NCI-H1694 treated with DMSO at 0.1 percent for 48 hours (cell line): ENCODE results near the gene PRKG1.

Experiments
- DNase-seq: peaks from one replicate; lab custom pipeline; 2025; lab: John Stamatoyannopoulos, UW

PRKG1 gene

GRCh38 chr10:52066383-52066782, 992.1 kb downstream of the PRKG1 start:
- DNase-seq, result no peak

GRCh38 chr10:52068485-52068884, 994.2 kb downstream of the PRKG1 start:
- no peak for DNase-seq

- no peak for DNase-seq
These were observed 997.5 kb downstream of the PRKG1 start for GRCh38 chr10:52071814-52072213.

- no peak for DNase-seq
These were observed 1000.3 kb downstream of the PRKG1 start for GRCh38 chr10:52074505-52075026.

GRCh38 chr10:52077814-52078213, 1003.5 kb downstream of the PRKG1 start:
- DNase-seq, result no peak

GRCh38 chr10:52078397-52078937, 1004.2 kb downstream of the PRKG1 start:
- no peak for DNase-seq

- DNase-seq, result no peak
These were observed 1008.0 kb downstream of the PRKG1 start for GRCh38 chr10:52082307-52082706.

- DNase-seq, result no peak
These were observed 1009.1 kb downstream of the PRKG1 start for GRCh38 chr10:52083422-52083821.

- DNase-seq, result no peak
These were observed 1018.1 kb downstream of the PRKG1 start for GRCh38 chr10:52092390-52092789.

- no peak for DNase-seq
These were observed 1023.8 kb downstream of the PRKG1 start for GRCh38 chr10:52098130-52098529.

GRCh38 chr10:52099026-52099600, 1024.8 kb downstream of the PRKG1 start:
- DNase-seq, result no peak

- DNase-seq, result no peak
These were observed 1025.8 kb downstream of the PRKG1 start for GRCh38 chr10:52100011-52100547.

GRCh38 chr10:52105301-52105700, 1031.0 kb downstream of the PRKG1 start:
- DNase-seq, result no peak

- DNase-seq, result no peak
These were observed 1031.7 kb downstream of the PRKG1 start for GRCh38 chr10:52106011-52106410.

- no peak for DNase-seq
These were observed 1032.6 kb downstream of the PRKG1 start for GRCh38 chr10:52106899-52107298.

- no peak for DNase-seq
These were observed 1033.9 kb downstream of the PRKG1 start for GRCh38 chr10:52108236-52108635.

GRCh38 chr10:52110576-52110975, 1036.3 kb downstream of the PRKG1 start:
- DNase-seq, result no peak

GRCh38 chr10:52111101-52111891, 1037.0 kb downstream of the PRKG1 start:
- no peak for DNase-seq

GRCh38 chr10:52115823-52116222, 1041.5 kb downstream of the PRKG1 start:
- DNase-seq, result no peak

- DNase-seq, result no peak
These were observed 1045.2 kb downstream of the PRKG1 start for GRCh38 chr10:52119507-52119906.

- DNase-seq, result no peak
These were observed 1047.4 kb downstream of the PRKG1 start for GRCh38 chr10:52121688-52122087.

- no peak for DNase-seq
These were observed 1053.9 kb downstream of the PRKG1 start for GRCh38 chr10:52128056-52128683.
